Measurements from ENCODE around the gene GPX4.

DNA sequence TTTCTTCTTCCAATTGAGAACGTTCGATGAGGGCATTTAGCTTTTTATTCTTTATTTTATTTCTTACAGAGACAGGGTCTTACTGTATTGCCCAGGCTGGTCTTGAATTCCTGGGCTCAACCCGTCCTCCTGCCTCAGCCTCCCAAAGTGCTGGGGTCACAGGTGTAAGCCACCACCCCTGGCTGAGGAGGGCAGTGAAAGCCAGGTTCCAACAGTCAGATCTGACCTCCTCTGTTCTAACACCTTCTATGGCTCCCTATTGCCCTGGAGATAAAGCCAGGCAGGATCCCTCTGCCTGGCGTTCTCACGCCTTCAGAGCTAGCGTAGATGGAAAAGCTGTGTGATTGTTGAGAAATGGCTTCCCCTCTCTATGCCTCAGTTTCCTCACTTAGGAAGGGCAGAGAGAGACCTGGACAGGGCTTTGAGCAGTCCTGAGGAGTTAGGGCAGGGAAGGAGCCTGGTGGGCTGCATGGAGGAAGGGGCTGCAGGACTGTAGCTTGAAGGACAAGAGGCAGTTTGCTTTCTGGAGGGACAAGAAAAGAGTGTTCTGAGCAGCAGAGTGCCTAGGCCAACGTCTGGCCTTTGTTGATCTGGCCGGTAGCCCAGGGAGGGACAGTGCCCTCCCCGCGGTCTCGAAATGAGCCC, 31.3 kb upstream of the GPX4 start:
- TF ChIP-seq, protein P1, sequence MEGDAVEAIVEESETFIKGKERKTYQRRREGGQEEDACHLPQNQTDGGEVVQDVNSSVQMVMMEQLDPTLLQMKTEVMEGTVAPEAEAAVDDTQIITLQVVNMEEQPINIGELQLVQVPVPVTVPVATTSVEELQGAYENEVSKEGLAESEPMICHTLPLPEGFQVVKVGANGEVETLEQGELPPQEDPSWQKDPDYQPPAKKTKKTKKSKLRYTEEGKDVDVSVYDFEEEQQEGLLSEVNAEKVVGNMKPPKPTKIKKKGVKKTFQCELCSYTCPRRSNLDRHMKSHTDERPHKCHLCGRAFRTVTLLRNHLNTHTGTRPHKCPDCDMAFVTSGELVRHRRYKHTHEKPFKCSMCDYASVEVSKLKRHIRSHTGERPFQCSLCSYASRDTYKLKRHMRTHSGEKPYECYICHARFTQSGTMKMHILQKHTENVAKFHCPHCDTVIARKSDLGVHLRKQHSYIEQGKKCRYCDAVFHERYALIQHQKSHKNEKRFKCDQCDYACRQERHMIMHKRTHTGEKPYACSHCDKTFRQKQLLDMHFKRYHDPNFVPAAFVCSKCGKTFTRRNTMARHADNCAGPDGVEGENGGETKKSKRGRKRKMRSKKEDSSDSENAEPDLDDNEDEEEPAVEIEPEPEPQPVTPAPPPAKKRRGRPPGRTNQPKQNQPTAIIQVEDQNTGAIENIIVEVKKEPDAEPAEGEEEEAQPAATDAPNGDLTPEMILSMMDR (IDR thresholded peaks at IDR 0.05): no peak
- no peak for TF ChIP-seq POLR2A (IDR thresholded peaks at IDR 0.05)
